Keratinocyte (primary cell): ENCODE results near the gene UBR3. TPM values are rescaled to one million over a fixed set of nuclear protein-coding genes. Genes with fewer than 3 reads are reported as not detected.

ENCODE experiments used
- DNase-seq: peaks from one replicate; pipeline ENCODE4 v3.0.0-alpha.2; 2011; ENCODE audit warnings: low read depth, missing footprints, low spot score
- FAIRE-seq: peaks from 2 replicates; lab custom pipeline; 2011; peaks lifted over from hg19 to GRCh38; lab: Jason Lieb, UNC
- H2AFZ ChIP-seq: 2 replicates; pipeline ENCODE4 v1.6.0; 2012; ENCODE audit warnings: low read length, control low read depth, inconsistent platforms; ENCODE audit not compliant: control insufficient read depth
- H3K27ac ChIP-seq: 2 replicates; pipeline ENCODE4 v1.5.1; 2011; ENCODE audit warnings: low read length; ENCODE audit not compliant: control insufficient read depth, insufficient read depth
- H3K27me3 ChIP-seq: 3 replicates; pipeline ENCODE4 v1.6.0; 2011; ENCODE audit warnings: low read length; ENCODE audit not compliant: control insufficient read depth, insufficient read depth; ENCODE audit errors: extremely low read depth
- H3K36me3 ChIP-seq, 2 experiments: 2 replicates in 1 of 2; 3 replicates in 1 of 2; pipeline ENCODE4 v1.5.1; 2011; ENCODE audit warnings: low read length in 2 of 2, mild to moderate bottlenecking in 1 of 2; ENCODE audit not compliant: control insufficient read depth in 2 of 2, insufficient read depth in 2 of 2; ENCODE audit errors: extremely low read depth in 1 of 2
- H3K4me1 ChIP-seq: 3 replicates; pipeline ENCODE4 v1.5.1; 2011; ENCODE audit warnings: low read length; ENCODE audit not compliant: control insufficient read depth, insufficient read depth; ENCODE audit errors: extremely low read depth
- H3K4me2 ChIP-seq: 3 replicates; pipeline ENCODE4 v1.6.0; 2011; ENCODE audit warnings: low read depth, low read length; ENCODE audit not compliant: control insufficient read depth, insufficient read depth; ENCODE audit errors: extremely low read depth
- H3K4me3 ChIP-seq, 3 experiments: fragments of 200-600 bp in 1 of 3; sonication (generic) in 1 of 3; 2 replicates in 2 of 3; 3 replicates in 1 of 3; pipeline ENCODE4 v1.5.1; 2011 to 2016; ENCODE audit warnings: low read length in 3 of 3, mild to moderate bottlenecking in 3 of 3, control low read depth in 2 of 3, inconsistent platforms in 1 of 3, low read depth in 1 of 3, mixed read lengths in 1 of 3, mixed run types in 1 of 3, moderate library complexity in 1 of 3; ENCODE audit not compliant: control insufficient read depth in 2 of 3, insufficient read depth in 2 of 3; ENCODE audit errors: extremely low read depth in 1 of 3
- H3K79me2 ChIP-seq: 2 replicates; pipeline ENCODE4 v1.6.0; 2012; ENCODE audit warnings: low read length; ENCODE audit not compliant: control insufficient read depth, insufficient read depth
- H3K9ac ChIP-seq: 3 replicates; pipeline ENCODE4 v1.6.0; 2011; ENCODE audit warnings: low read length; ENCODE audit not compliant: control insufficient read depth, insufficient read depth; ENCODE audit errors: extremely low read depth
- H3K9me1 ChIP-seq: 3 replicates; pipeline ENCODE4 v1.6.0; 2011; ENCODE audit warnings: low read length; ENCODE audit not compliant: control insufficient read depth, insufficient read depth; ENCODE audit errors: extremely low read depth
- H3K9me3 ChIP-seq: 2 replicates; pipeline ENCODE4 v1.5.1; 2012; ENCODE audit warnings: low read depth, low read length; ENCODE audit not compliant: control insufficient read depth
- H4K20me1 ChIP-seq: 3 replicates; pipeline ENCODE4 v1.6.0; 2011; ENCODE audit warnings: low read length; ENCODE audit not compliant: control insufficient read depth, insufficient read depth; ENCODE audit errors: extremely low read depth
- CTCF ChIP-seq, 3 experiments: IDR thresholded peaks in 1 of 3; conservative IDR thresholded peaks in 1 of 3; optimal IDR thresholded peaks in 1 of 3; 2 replicates in 2 of 3; 3 replicates in 1 of 3; pipeline versions ENCODE3 to v1.5.1; 2011; ENCODE audit warnings: low read length in 3 of 3, mild to moderate bottlenecking in 3 of 3, moderate library complexity in 2 of 3, control low read depth in 1 of 3, inconsistent platforms in 1 of 3; ENCODE audit not compliant: insufficient read depth in 2 of 3; ENCODE audit errors: extremely low read depth in 1 of 3
- EZH2 ChIP-seq: IDR thresholded peaks from one replicate; pipeline ENCODE4 v1.6.1; 2012; ENCODE audit warnings: inconsistent platforms, mild to moderate bottlenecking, low read length, moderate library complexity
- dilution Hi-C: fragments of 300-500 bp; cut with MboI; formaldehyde crosslinking; loops from one replicate; pipeline ENCODE4 v1.7.0; 2020; ENCODE audit warnings: low sequenced_read_pairs; ENCODE audit not compliant: extremely low pct_ligation_motif_present
- polyA plus RNA-seq, 5 experiments: library from polyadenylated mRNA; depleted of rRNA in 3 of 5; stranded (reverse) in 3 of 5; stranded (forward) in 1 of 5; unstranded in 1 of 5; fragments of >200 nt; gene quantifications; 1 replicate in 1 of 5; 2 replicates in 3 of 5; 3 replicates in 1 of 5; pipeline versions ENCODE4 v1.2.1 to v1.2.3, GENCODE V29; 2011 to 2012; ENCODE audit warnings: missing spikeins in 2 of 5, low read depth in 1 of 5, low replicate concordance in 1 of 5

UBR3 gene
- polyA plus RNA-seq, 1 donor (not counting 4 experiments of a cell fraction or from before 2014, with no cell fraction given), result 14.7 TPM

GRCh38 chr2:169980001-169980400, 152.7 kb downstream of the UBR3 start:
- no peaks in the 10 kb centered on the region for H3K27me3 ChIP-seq
- H3K79me2 ChIP-seq, result no peaks in the 10 kb centered on the region
- FAIRE-seq, result no peak
- peaks cover 2% of the 10 kb centered on the region in 2 experiments for H3K36me3 ChIP-seq
- H2AFZ ChIP-seq, result no peak overlapping the region
- no peak overlapping the region for H3K4me2 ChIP-seq
- H3K9me1 ChIP-seq, result no peaks in the 10 kb centered on the region
- no peak overlapping the region for H3K27ac ChIP-seq
- H4K20me1 ChIP-seq, result no peaks in the 10 kb centered on the region
- H3K4me3 ChIP-seq, result no peak overlapping the region
- H3K9me3 ChIP-seq, result no peaks in the 10 kb centered on the region
- TF ChIP-seq EZH2, result no peak
- no peak for TF ChIP-seq CTCF (optimal IDR thresholded peaks at IDR 0.05 in 1 of 3, IDR thresholded peaks at IDR 0.05 in 1 of 3, conservative IDR thresholded peaks at IDR 0.05 in 1 of 3; ENCODE audit: extremely low read depth in 1 of 3, insufficient read depth in 2 of 3, low read length in 3 of 3)
- dilution Hi-C loops, result no loop called here
- H3K9ac ChIP-seq, result no peak overlapping the region
- no peaks in the 10 kb centered on the region for H3K4me1 ChIP-seq
- no peak for DNase-seq

GRCh38 chr2:169980643-169981042, 153.4 kb downstream of the UBR3 start:
- Histone ChIP-seq H3K9ac (no peak overlapping the region), H3K79me2 (no peaks in the 10 kb centered on the region), H3K27ac (no peak overlapping the region), H3K27me3 (no peaks in the 10 kb centered on the region), H3K4me1 (no peaks in the 10 kb centered on the region), H4K20me1 (no peaks in the 10 kb centered on the region), H3K9me1 (no peaks in the 10 kb centered on the region), H2AFZ (no peak overlapping the region), H3K4me3 (no peak overlapping the region), H3K4me2 (no peak overlapping the region), H3K9me3 (no peaks in the 10 kb centered on the region), H3K36me3 (peaks cover 2% of the 10 kb centered on the region in 2 experiments)
- dilution Hi-C loops, result no loop called here
- TF ChIP-seq CTCF (optimal IDR thresholded peaks at IDR 0.05 in 1 of 3, IDR thresholded peaks at IDR 0.05 in 1 of 3, conservative IDR thresholded peaks at IDR 0.05 in 1 of 3; ENCODE audit: extremely low read depth in 1 of 3, insufficient read depth in 2 of 3, low read length in 3 of 3) (no peak), EZH2 (no peak)
- no peak for FAIRE-seq
- no peak for DNase-seq
